Raji (cell line): ENCODE results near the gene ZNF44.

Experiments used
- POLR2A ChIP-seq: IDR thresholded peaks from 2 replicates; pipeline ENCODE4 v1.6.1; 2011; ENCODE audit warnings: low read depth, low read length, control low read depth; ENCODE audit not compliant: insufficient read depth

ZNF44 gene

GRCh38 chr19:12222980-12223630, 71.6 kb downstream of the ZNF44 start:
- no peak for TF ChIP-seq POLR2A
